Ecto neural progenitor cell (in vitro differentiated cells): ENCODE data around the gene IMP3.
A peak's percentile ranks its signal among the peaks of the same experiment; 100 is the strongest.
"Not testable (repeated sequence)": the region's sequence is repeated elsewhere in the genome, so short reads cannot be mapped to it uniquely, and the experiment has no call there.

ENCODE experiments used
- DNase-seq: peaks from one replicate; pipeline ENCODE4 v3.0.0-alpha.2; 2018; ENCODE audit warnings: low spot score

IMP3 gene, protein sequence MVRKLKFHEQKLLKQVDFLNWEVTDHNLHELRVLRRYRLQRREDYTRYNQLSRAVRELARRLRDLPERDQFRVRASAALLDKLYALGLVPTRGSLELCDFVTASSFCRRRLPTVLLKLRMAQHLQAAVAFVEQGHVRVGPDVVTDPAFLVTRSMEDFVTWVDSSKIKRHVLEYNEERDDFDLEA

DNA sequence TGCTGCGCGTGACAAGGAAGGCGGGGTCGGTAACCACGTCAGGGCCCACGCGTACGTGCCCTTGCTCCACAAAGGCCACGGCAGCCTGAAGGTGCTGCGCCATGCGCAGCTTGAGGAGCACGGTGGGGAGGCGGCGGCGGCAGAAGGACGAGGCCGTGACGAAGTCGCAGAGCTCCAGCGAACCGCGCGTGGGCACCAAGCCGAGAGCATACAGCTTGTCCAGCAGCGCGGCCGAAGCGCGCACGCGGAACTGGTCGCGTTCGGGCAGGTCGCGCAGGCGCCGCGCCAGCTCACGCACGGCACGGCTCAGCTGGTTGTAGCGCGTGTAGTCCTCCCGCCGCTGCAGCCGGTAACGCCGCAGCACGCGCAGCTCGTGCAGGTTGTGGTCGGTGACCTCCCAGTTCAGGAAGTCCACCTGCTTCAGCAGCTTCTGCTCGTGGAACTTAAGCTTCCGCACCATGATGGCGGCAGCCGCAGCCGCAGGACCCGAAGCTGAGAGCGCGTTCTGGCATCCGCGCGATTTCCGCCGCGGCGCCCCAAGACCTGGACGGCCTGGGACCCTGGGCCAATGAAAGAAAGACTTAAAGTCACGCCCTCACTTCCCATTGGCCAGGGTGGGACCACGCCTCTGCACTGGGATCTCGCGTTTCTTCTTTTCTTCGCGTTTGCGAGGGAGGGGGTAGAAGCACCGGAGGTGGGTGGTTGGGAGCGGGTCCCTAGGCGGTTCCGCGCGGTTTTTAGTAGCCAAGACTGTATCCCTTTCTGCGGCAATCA is at the start of gene IMP3:
Gene IMP3, minus strand, starts transcription at position 516 of the 774 bp plus-strand sequence. Its CDS starts 56 bp downstream, at position 460.
- peak; percentile 95 for DNase-seq

DNA sequence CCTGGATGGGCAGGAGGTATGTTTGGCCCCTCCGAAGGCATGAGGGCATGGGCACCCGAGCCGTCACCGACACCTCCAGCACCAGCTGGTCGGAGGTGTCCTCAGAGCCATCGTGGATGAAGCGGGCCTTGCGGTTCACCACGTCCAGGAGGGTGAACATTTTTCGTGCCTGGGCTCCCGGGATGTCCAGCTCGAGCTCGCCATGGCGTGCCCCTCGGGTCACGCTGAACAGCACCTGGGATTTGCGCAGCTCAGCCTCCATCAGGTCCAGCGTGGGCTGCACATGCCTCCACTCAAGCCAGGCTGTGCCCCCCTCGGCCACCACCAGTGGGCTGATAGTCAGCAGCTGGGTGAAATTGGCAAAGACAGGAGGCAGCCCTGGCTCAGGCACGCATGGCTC is 49.4 kb upstream of the IMP3 start:
- DNase-seq, result not testable (repeated sequence)

DNA sequence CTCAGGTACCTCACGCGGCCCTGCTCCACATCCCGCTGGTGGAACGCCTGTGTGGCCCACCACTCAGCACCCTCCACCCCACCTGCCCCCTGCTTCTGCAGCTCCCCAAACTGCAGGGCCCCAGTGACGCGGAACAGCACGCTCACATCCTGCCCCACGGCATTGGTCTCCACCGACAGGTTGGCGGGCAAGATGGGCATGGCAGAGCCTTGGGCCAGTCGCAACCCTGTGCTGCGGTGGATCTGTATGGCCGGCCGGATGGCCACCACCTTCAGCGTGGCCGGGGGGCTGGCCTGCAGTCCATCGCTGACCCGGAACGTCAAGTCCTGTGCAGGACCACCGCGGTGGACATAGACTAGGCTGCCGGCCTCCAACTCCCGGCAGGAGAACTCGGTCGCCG is 48.8 kb upstream of the IMP3 start:
- DNase-seq, result no peak

- DNase-seq, result no peak
Measured at GRCh38 chr15:75688278-75688557, 48.2 kb upstream of the IMP3 start.

DNA sequence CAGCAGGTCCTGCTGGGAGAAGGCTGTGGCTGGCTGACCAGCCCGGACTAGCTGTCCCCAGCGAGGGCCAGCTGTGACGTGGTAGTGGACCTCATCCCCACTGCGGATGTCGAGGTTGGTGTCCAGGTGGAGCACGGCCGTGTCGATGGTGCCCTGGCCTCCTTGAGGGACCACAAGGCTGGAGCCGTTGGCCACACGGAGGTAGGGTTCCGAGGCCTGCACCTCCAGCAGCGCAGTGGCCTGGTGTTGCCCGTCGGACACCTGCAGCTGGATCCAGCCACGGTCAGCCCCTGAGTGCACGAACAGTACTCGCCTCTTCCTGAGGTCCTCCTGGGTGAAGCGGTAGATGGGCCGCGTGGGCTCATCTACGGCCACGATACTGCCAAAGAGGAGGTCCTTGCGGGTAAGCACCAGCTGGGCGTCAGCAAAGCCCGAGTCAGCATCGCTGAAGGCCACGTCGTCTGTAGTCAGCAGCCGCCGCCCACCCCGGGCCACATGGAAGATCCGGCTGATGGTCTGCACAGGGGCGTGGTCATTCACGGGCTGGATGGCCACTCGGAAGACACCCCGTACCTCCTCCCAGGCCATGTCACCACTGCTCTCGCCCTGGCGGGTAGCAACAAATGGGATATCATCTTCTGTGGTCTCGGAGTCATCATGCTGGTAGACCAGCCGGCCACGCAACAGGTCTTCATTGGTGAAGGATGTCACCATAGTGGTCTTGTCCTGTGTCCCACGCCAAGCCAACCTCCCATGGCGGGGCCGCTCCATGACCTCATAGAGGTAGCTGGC is 47.7 kb upstream of the IMP3 start:
- DNase-seq, result no peak

DNA sequence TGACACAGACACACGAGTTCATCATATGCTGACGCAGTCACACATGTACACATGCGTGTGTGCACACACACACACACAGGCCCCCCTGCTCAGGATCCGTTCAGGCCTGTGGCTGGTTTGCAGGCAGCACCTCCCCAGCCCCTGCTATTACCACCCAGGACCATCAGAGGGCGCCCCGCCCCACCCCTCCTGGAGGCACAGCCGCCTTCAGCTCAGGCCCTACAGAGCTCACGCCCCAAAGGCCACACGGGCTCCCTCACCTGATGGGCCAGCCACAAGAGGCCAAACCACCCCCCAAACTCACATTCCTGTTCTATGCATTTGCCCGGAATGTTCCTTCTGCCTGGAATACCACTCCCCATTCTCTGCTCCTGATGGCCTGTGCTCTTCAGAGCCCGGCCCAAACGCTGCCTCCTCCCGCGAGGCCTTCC is 46.2 kb upstream of the IMP3 start:
- DNase-seq, result peak; percentile 92

- no peak for DNase-seq
Measured at GRCh38 chr15:75685195-75685594, 45.2 kb upstream of the IMP3 start.

GRCh38 chr15:75684648-75685047 is 44.6 kb upstream of the IMP3 start:
- no peak for DNase-seq

DNA sequence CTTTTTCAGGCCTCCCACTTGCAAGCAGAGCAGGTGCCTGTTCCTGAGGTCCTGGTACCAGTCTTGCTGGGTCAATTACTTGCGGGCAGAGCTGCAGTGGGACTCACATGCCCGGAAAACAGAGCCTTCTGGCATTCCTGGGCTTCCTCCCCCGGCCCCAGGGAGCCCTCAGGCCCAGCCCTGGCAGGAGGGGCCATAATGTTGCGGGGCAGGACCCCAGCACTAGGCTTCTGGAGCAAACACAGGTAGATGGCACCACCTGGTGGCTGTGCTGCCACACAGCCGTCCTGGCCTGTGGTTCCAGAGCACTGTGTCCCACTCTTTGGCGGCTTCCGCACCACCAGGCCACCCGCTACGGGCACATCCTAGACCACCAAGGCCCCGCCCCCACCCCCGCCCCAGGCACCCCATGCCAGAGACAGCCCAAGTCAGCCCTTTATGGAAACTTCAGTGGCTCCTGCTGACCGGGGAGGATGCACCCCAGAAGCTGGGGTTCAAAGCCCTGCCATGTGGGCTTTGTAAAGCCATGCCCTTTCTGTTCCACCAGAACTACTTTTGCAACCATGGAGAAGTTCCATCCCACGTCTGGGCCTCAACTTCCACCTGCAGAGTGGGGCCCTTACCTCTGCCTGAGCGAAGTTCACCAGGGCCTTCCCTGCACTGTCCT is 43.8 kb upstream of the IMP3 start:
- DNase-seq, result peak; percentile 91

- DNase-seq, result no peak
Measured at GRCh38 chr15:75682181-75683135, 42.4 kb upstream of the IMP3 start.

GRCh38 chr15:75680007-75680789 is 40.2 kb upstream of the IMP3 start:
- DNase-seq, result no peak

DNA sequence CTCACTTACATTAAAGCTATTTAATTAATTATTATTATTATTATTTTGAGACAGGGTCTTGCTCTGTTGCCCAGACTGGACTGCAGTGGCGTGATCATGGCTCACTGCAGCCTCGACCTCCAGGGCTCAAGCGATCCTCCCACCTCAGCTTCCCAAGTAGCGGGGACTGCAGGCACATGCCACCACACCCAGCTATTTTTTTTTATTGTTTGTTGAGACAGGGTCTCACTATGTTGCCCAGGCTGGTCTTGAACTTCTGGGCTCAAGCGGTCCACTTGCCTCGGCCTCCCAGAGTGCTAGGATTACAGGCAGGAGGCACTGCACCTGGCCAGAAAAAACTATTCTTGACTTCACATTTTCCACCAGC is 38.3 kb upstream of the IMP3 start:
- DNase-seq, result not testable (repeated sequence)

DNA sequence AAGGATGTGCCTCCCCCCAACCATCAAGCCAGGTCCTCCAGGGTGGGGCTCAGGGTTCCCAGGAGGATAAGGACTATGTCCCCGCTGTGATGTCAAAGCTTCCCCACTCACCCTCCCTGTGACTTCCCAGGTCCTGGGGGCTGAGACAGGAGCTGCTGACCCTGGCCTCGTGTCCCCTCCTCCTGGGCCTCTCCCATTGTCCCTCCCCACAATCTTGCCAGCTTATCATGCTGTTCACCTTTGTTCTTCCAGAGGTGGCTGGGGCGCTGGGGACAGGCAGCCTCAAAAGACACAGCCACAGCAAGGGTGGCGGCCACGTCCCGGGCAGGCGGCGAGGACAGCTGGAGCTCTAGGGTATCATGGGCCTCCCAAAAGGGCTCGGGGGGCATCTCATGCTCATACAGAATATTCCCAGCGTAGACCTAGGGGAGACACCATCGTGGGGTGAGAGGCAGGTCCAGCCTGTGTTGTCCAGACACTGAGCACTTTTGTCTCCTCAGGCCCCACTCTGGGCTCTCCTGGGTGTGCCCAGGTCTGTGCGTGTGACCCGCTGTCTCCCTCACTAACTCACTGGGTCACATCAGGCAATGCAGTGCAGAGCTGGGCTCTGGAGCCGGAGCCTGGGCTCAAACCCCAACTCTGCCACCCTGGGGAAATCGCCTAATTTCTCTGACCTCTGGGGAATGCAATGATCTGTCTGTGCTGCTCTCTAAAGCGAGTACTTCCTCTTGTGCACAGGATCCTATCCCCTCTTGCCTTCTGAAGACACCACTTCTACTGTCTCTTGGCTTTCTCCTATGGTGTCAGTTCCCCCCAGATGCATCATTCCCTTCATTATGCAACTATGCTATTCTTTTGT is 37.7 kb upstream of the IMP3 start:
- DNase-seq, result no peak

DNA sequence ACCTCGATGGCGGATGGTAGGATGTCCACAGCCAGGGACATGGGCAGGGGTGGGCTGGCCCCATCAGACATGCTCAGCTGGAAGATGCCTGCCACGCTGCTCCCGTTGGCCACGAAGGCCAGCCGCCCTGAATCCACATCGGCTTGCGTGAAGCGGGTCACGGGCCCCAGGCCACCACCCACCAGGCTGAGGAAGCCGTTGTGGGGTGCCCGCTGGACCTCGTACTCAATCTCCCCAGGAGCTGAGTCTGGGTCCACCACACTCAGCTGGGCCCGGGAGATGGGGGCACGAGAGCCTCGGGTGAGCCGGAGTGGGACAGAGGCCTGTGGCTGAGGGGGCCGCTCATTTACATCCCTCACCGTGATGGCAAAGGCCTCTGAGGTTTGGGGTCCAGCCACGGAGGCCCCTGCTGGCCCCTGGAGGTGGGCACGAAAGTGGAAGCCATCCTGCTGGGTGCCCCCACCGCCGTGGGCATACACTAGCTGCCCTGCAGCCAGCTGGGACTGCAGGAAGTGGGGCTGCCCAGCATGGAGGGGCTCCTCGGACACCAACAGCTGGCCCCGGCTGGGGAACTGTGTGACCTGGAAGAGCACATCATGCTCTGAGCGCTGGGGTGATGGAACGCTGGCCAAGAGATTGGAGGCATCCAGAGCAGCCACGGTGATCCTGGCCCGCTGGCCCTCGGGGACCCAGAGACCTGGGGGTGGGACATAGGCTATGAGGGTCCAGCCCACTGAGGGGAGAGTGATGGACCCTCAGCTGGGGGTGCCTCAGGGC is 36.9 kb upstream of the IMP3 start:
- no peak for DNase-seq

GRCh38 chr15:75675579-75676404 is 35.8 kb upstream of the IMP3 start:
- no peak for DNase-seq

GRCh38 chr15:75674366-75674765 is 34.3 kb upstream of the IMP3 start:
- DNase-seq, result no peak

DNA sequence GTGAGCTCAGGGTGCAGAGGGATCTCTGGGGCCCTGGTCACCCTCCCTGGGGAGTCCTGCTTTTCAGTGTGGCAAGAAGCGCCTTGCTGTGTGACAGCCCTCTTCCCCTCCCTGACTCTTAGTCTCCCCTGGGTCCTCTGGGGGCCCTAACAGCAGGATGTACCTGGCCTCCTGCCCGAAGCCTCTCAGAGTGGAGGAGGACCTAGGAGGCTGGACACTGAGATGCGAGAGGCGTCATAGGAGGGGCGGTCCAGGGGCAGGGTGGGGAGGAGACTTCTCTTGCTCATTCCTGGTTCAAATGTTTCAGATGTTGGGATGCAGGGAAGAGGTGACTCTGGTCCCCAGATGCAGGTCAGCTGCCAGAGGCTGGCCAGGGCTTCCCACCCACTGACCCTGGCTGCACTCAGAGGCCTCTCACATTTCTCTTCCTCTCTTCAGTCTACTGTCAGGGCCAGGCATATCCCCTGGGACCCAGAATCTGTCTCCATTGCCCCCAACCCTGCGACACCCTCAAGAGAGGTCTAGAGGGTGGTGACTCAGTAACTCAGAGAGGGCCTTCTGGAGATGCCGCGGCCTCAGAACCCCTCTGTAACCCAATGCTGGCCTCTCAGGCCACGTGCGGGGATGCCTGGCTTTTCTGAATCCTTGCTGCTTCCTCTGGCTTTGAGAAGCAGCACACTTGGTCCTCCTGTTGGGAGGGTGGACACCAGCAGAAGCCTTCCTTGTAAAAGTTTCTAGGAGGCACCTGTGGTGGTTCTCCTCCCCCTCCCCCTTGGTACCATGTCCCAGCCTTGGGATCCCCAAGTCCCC is 33.6 kb upstream of the IMP3 start:
- DNase-seq, result no peak
